ENCODE data around the gene MAPKBP1. TPM values are rescaled to one million over a fixed set of nuclear protein-coding genes. Genes with fewer than 3 reads are reported as not detected.

MAPKBP1 gene
- total RNA-seq, 1 experiment from 2014 or later, result 9.9 TPM

DNA sequence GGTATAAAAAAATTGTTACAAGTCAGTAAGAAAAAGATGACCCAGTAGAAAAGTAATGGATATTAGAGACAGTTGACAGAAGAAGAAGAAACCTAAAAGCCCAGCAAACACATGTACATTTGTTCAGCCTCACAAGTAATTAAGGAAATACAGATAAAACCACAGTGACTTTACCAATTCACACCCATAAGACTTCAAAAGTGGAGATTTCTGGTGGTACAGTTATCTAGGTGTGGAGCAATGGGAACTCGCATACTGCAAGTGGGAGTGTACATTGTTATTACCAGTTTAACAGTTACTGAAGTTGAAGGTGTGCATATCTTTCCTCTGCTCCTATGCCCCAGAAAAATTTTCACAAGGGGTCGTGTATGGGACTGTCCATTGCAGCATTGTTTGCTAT, 18.1 kb upstream of the MAPKBP1 start:
- Mint-ChIP-seq H3K9me3 (ENCODE audit: low read depth, unreplicated experiment) (no peaks in the 10 kb centered on the region), H3K4me1 (ENCODE audit: low read depth, unreplicated experiment) (no peaks in the 10 kb centered on the region), H3K27me3 (ENCODE audit: unreplicated experiment) (no peaks in the 10 kb centered on the region), H3K4me3 (ENCODE audit: low read depth, unreplicated experiment) (no peak overlapping the region), H3K27ac (ENCODE audit: unreplicated experiment) (no peak overlapping the region), H3K36me3 (ENCODE audit: insufficient read depth, unreplicated experiment) (peaks cover 13% of the 10 kb centered on the region)
- no peak for TF ChIP-seq CTCF (IDR thresholded peaks at IDR 0.05; ENCODE audit: unreplicated experiment)
- no peak for DNase-seq
- intact Hi-C loops (cut with micrococcal nuclease; ENCODE audit: unreplicated experiment), result no loop called here
- CTCF ChIA-PET, result no interaction called here
- BruUV-seq (replicated peaks), result no TSS peak

GRCh38 chr15:41772720-41773331, 1.5 kb upstream of the MAPKBP1 start:
- Mint-ChIP-seq H3K4me1 (ENCODE audit: low read depth, unreplicated experiment) (no peaks in the 10 kb centered on the region), H3K27ac (ENCODE audit: unreplicated experiment) (no peak overlapping the region), H3K9me3 (ENCODE audit: low read depth, unreplicated experiment) (no peaks in the 10 kb centered on the region), H3K36me3 (ENCODE audit: insufficient read depth, unreplicated experiment) (peaks cover 10% of the 10 kb centered on the region), H3K27me3 (ENCODE audit: unreplicated experiment) (no peaks in the 10 kb centered on the region), H3K4me3 (ENCODE audit: low read depth, unreplicated experiment) (no peak overlapping the region)
- DNase-seq, result peak; percentile 27
- TF ChIP-seq CTCF (IDR thresholded peaks at IDR 0.05; ENCODE audit: unreplicated experiment), result no peak
- no TSS peak for BruUV-seq (replicated peaks)
- CTCF ChIA-PET, result interaction anchor here (0.8 to 2.5 kb wide), 6 partner anchors 15 to 285 kb away, joined by 3 to 13 read pairs (median 4); no protein-coding TSS in a partner anchor
- intact Hi-C loops (cut with micrococcal nuclease; ENCODE audit: unreplicated experiment), result loop anchor here (1.0 to 5.0 kb wide), 2 partner anchors 38 to 129 kb away; no protein-coding TSS in a partner anchor

DNA sequence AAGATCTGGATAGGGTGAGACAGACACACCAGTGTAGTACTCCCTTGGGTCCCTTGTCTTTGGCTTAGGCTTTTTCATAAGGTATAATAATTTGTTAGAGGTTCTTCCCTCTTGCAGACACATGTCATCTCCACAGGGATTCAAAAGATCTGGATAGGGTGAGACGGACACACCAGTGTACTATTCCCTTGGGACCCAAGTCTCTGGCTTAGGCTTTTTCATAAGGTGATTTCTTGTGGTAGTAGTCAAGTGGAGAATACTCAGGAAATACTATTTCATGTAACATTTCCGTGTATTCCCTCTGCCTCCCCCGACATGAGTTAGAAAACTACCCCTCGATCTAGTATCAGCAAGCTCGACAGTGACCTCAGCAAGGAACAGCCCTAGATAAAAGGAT, 954 bp upstream of the MAPKBP1 start:
- CTCF ChIA-PET, result interaction anchor here (0.6 to 2.5 kb wide), 13 partner anchors 14 to 308 kb away, joined by 3 to 15 read pairs (median 4); no protein-coding TSS in a partner anchor
- H3K4me3 Mint-ChIP-seq (ENCODE audit: low read depth, unreplicated experiment), result no peak overlapping the region
- H3K36me3 Mint-ChIP-seq (ENCODE audit: insufficient read depth, unreplicated experiment), result peaks cover 10% of the 10 kb centered on the region
- H3K27me3 Mint-ChIP-seq (ENCODE audit: unreplicated experiment), result no peaks in the 10 kb centered on the region
- no TSS peak for BruUV-seq (replicated peaks)
- intact Hi-C loops (cut with micrococcal nuclease; ENCODE audit: unreplicated experiment), result loop anchor here (5.0 kb wide), 1 partner anchor 129 kb away; no protein-coding TSS in a partner anchor
- no peaks in the 10 kb centered on the region for H3K4me1 Mint-ChIP-seq (ENCODE audit: low read depth, unreplicated experiment)
- H3K9me3 Mint-ChIP-seq (ENCODE audit: low read depth, unreplicated experiment), result no peaks in the 10 kb centered on the region
- no peak for TF ChIP-seq CTCF (IDR thresholded peaks at IDR 0.05; ENCODE audit: unreplicated experiment)
- DNase-seq, result no peak
- H3K27ac Mint-ChIP-seq (ENCODE audit: unreplicated experiment), result peak overlapping the region; percentile 71

DNA sequence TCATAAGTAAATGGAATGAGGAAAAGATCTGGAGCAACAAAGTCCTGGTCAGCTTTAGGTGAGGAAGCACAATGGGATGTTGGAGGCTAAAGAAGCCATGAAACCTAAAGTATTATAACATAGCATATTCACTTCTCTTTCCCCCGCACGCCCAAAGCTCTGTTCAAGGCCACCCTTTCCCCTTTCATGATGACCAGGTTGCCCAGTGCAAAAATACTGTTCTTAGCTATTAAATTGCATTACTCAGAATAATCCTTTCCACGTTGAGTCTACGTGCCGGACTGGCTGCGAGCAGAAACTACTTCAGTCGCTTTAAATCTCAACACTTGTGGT, 589 bp upstream of the MAPKBP1 start:
- Mint-ChIP-seq H3K4me3 (ENCODE audit: low read depth, unreplicated experiment) (peak overlapping the region; percentile 82), H3K27ac (ENCODE audit: unreplicated experiment) (peak overlapping the region; percentile 71), H3K9me3 (ENCODE audit: low read depth, unreplicated experiment) (no peaks in the 10 kb centered on the region), H3K36me3 (ENCODE audit: insufficient read depth, unreplicated experiment) (peaks cover 10% of the 10 kb centered on the region), H3K27me3 (ENCODE audit: unreplicated experiment) (no peaks in the 10 kb centered on the region), H3K4me1 (ENCODE audit: low read depth, unreplicated experiment) (no peaks in the 10 kb centered on the region)
- intact Hi-C loops (cut with micrococcal nuclease; ENCODE audit: unreplicated experiment), result loop anchor here (5.0 kb wide), 1 partner anchor 129 kb away; no protein-coding TSS in a partner anchor
- CTCF ChIA-PET, result interaction anchor here (0.6 to 2.5 kb wide), 12 partner anchors 28 to 308 kb away, joined by 3 to 15 read pairs (median 4); partner anchors contain the start of gene EHD4
- no peak for DNase-seq
- BruUV-seq (replicated peaks), result no TSS peak
- TF ChIP-seq CTCF (IDR thresholded peaks at IDR 0.05; ENCODE audit: unreplicated experiment), result no peak

Measured in Calu3 (cell line).